ENCODE data around the gene CAMK2N2. TPM values are rescaled to one million over a fixed set of nuclear protein-coding genes. Genes with fewer than 3 reads are reported as not detected.

Gene CAMK2N2
- 1.6 and 1.8 TPM in 2 replicates for total RNA-seq (2014; rRNA removed; shearing (Covaris generic))

DNA sequence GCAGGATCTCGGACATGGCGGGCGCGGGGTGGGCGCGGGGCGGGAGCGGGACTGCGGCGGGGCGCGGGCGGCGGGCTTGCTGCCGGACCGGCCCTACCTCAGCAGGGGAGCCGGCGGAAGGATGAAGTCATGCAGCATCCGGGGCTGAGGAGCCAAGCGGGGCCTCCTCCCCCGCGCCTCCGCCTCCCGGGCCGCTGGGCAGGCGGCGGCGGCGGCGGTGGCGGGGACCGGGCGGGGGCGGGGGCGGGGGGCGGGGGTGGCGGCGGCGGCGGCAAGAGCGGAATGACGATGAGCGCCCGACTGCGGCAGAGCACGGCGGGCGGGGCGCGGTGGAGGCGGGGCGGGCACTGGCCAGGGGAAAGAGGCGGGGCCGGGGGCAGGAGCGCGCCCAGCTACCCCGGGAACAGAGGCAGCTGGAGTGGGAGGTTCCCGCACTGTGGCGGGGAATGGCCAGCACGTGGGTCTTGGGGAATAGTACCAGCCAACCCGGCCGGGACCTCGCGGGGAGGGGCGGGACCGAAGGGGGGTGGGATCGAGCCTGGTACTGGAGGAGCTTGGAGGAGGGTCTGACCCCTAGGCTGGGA, at the start of gene CAMK2N2:
Gene CAMK2N2, minus strand, starts transcription at position 284 of the 584 bp plus-strand sequence. Its CDS starts 268 bp downstream, at position 16.
- DNase-seq (ENCODE audit: low spot score) = peak; percentile 73

DNA sequence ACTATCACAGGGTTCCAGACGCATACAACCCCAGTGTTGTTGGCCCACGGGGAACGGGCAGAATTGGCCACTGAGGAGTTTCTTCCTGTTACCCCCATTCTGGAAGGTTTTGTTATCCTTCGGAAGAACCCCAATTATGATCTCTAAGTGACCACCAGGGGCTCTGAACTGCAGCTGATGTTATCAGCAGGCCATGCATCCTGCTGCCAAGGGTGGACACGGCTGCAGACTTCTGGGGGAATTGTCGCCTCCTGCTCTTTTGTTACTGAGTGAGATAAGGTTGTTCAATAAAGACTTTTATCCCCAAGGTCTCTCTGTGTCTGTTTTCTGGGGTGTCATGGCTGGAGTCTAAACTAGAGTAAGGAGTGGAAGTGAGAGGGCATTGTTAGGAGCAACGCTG, 47.4 kb upstream of the CAMK2N2 start:
- no peak for DNase-seq (ENCODE audit: low spot score)

DNA sequence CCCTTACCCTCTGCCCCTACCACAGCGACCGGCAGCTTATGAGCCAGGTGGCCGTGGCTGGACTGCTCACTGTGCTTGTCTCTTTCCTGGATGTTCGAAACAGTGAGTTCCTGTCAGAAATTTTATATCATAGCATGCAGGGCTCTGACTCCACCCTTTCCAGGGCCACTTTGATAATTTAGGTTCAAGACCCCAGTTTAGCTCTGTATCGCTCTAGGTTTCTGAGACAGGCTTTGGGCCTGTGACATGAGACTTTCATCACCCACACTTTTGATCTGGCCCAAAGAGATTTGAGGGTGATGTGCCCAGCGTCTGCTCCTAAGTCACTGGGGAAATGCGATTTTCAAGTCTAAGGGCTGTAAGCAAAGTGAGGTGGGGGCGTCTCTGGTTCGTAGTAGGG, 46.6 kb upstream of the CAMK2N2 start:
- no peak for DNase-seq (ENCODE audit: low spot score)

- DNase-seq (ENCODE audit: low spot score) = no peak
Measured at GRCh38 chr3:184306341-184306972, 45.1 kb upstream of the CAMK2N2 start.

DNA sequence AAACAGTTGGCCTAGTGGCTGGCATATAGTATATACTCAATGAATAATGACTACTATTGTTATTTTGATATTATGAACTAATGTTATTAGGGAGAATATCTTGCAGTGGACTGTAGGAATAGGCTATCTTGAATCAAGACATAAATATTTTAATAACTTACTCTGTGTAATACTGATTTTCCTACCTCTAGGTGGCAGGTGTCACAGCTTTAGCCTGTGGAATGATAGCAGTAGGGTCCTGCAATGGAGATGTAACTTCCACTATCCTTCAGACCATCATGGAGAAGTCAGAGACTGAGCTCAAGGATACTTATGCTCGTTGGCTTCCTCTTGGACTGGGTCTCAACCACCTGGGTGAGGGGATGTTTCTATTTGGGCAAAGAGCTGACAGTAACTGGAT, 44.2 kb upstream of the CAMK2N2 start:
- DNase-seq (ENCODE audit: low spot score) = no peak

DNA sequence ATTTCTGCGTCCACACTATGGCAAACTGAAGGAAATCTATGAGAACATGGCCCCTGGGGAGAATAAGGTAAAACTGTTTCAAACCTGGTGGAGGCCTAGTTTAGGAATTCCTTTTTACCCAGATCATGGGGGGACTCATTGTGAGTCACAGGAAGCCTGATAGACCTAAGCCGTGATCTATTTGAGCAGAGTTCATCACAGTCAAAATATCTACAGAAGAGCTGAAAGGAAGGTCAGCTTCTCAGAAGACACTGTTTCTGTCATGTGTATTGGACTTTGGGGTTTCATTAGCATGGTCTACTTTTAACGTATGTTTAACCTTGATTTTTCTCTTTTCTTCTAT, 39.0 kb upstream of the CAMK2N2 start:
- peak; percentile 67 for DNase-seq (ENCODE audit: low spot score)

GRCh38 chr3:184299488-184300377, 38.4 kb upstream of the CAMK2N2 start:
- no peak for DNase-seq (ENCODE audit: low spot score)

- DNase-seq (ENCODE audit: low spot score) = peak; percentile 93
Measured at GRCh38 chr3:184298759-184299487, 37.6 kb upstream of the CAMK2N2 start, which contains the start of gene PSMD2. Gene PSMD2 (plus strand): TSS chr3:184299241. CDS start chr3:184299267, 26 bp downstream.

DNA sequence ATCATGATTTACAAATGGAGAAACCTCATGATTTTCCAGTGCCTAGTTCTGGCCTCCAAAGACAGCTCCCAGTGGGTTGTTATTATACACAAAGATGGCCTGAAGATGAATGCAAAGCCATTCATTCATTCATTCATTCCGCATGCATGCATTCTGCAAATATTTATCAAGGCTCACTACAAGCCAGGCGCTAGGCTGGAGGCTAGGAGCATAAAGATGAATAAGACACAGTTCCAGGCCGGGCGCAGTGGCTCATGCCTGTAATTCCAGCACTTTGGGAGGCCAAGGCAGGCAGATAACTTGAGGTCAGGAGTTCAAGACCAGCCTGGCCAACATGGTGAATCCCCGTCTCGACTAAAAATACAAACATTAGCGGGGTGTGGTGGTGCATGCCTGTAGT, 35.3 kb upstream of the CAMK2N2 start:
- DNase-seq (ENCODE audit: low spot score) = no peak

GRCh38 chr3:184295771-184296170, 34.4 kb upstream of the CAMK2N2 start:
- DNase-seq (ENCODE audit: low spot score) = no peak

GRCh38 chr3:184291738-184292445, 30.5 kb upstream of the CAMK2N2 start:
- no peak for DNase-seq (ENCODE audit: low spot score)

- no peak for DNase-seq (ENCODE audit: low spot score)
Measured at GRCh38 chr3:184291044-184291737, 29.8 kb upstream of the CAMK2N2 start.

DNA sequence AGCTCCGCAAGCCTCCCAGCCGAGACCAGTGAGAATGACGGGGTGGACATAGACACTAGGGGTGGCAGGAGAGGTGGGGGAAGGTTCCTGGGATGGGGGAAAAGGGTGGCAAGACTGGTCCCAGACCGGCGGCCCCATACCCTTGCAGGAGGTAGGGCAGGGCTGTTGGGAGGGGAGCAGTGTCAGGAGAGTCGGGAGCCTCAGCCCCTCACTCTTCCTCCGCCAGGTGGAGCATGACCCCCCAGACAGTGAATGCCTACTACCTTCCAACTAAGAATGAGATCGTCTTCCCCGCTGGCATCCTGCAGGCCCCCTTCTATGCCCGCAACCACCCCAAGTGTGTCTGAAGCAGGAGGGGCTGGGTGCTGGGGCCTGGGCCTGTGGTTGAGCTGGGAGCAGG, 29.0 kb upstream of the CAMK2N2 start:
- no peak for DNase-seq (ENCODE audit: low spot score)

DNA sequence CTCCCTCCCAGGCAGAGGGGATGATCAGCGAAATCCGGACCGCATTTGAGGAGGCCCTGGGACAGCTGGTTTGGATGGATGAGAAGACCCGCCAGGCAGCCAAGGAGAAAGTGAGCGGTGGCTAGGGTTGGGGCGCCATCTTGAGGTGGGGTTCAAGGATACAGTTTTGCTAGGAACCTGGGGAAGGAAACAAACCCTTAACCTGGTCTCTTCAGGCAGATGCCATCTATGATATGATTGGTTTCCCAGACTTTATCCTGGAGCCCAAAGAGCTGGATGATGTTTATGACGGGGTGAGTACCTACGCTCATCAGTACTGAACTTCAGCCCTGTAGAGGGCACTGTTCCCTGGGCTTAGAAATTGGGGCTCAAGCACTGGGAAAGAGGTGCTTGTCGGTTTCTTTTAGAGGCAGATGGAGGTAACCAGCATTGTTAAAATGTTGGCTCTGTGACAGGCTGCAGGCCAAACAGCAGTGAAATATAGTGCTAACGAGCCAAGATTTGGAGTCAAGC, 28.1 kb upstream of the CAMK2N2 start:
- peak; percentile 58 for DNase-seq (ENCODE audit: low spot score)

GRCh38 chr3:184284696-184285095, 23.3 kb upstream of the CAMK2N2 start:
- peak; percentile 83 for DNase-seq (ENCODE audit: low spot score)

- no peak for DNase-seq (ENCODE audit: low spot score)
Measured at GRCh38 chr3:184283681-184284080, 22.3 kb upstream of the CAMK2N2 start.

GRCh38 chr3:184282941-184283340, 21.6 kb upstream of the CAMK2N2 start:
- DNase-seq (ENCODE audit: low spot score) = peak; percentile 11

DNA sequence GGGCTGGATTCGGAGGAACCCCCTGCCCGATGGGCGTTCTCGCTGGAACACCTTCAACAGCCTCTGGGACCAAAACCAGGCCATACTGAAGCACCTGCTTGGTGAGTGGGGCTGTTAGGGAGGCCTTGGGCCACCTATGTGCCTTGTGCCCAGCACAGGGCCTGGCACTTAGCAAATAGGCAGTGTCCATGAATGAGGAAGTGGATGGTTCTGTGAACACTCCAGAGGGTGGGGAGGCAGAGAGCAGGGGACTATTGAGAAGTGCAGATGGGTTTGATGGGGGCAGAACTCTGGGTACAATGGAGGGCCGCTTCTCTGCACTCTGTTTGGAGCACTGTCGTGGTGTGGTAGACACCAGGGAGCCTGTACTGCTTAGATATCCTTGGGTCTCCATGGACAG, 16.0 kb upstream of the CAMK2N2 start:
- DNase-seq (ENCODE audit: low spot score) = no peak

- DNase-seq (ENCODE audit: low spot score) = no peak
Measured at GRCh38 chr3:184275961-184276910, 14.9 kb upstream of the CAMK2N2 start, which contains the start of gene ECE2. Gene ECE2 (plus strand): TSS chr3:184276022. CDS start chr3:184276154, 132 bp downstream.
